ENCODE data around the gene DUOXA2. TPM values are rescaled to one million over a fixed set of nuclear protein-coding genes. Genes with fewer than 3 reads are reported as not detected.

Gene DUOXA2
- total RNA-seq, 1 experiment from 2014 or later: 1.6 TPM

DNA sequence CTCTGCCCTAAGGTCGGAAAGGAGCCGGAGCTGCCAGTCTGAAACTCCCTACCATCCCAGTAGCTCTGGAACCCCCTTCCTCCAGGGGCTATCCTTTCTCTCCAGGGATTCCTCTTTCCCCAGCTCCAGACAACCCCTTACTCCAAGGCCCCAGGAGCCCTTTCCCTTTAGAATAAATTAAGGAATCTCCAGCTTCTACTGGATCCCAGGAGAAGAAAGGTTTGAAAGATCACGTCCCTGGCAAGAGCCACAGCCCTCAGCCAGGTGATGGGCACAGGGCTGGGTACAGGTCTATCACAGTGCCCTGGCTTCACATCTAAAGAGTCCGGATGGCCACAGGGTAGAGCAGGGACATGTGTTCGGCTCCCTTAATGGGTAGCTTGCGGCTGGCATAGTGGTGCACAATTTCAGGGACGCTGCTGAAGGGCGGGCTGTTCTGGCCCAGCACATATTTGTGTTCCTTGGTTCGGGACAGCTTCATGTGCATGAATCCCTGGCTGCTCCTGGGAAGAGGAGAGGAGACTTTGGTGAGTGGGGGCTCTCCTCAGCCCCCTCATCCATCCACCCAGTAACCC, 53.6 kb downstream of the DUOXA2 start:
- DNase-seq: no peak
- intact Hi-C loops (cut with micrococcal nuclease; ENCODE audit: unreplicated experiment): loop anchor here (1.0 to 2.0 kb wide), 3 partner anchors 19 to 281 kb away; partner anchors contain the start of gene SHF
- H3K4me1 ChIP-seq: peaks cover 27% of the 10 kb centered on the region
- TF ChIP-seq, protein P1, sequence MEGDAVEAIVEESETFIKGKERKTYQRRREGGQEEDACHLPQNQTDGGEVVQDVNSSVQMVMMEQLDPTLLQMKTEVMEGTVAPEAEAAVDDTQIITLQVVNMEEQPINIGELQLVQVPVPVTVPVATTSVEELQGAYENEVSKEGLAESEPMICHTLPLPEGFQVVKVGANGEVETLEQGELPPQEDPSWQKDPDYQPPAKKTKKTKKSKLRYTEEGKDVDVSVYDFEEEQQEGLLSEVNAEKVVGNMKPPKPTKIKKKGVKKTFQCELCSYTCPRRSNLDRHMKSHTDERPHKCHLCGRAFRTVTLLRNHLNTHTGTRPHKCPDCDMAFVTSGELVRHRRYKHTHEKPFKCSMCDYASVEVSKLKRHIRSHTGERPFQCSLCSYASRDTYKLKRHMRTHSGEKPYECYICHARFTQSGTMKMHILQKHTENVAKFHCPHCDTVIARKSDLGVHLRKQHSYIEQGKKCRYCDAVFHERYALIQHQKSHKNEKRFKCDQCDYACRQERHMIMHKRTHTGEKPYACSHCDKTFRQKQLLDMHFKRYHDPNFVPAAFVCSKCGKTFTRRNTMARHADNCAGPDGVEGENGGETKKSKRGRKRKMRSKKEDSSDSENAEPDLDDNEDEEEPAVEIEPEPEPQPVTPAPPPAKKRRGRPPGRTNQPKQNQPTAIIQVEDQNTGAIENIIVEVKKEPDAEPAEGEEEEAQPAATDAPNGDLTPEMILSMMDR (IDR thresholded peaks at IDR 0.05; ENCODE audit: insufficient read depth in 1 of 2, low read depth in 1 of 2, low read length in 1 of 2, severe bottlenecking in 1 of 2, unreplicated experiment in 1 of 2): no peak
- no peaks in the 10 kb centered on the region for H3K9me3 ChIP-seq
- ChIA-PET POLR2A (interaction anchor here (0.7 kb wide), 1 partner anchor 388 kb away, joined by 3 read pairs; no protein-coding TSS in a partner anchor), CTCF (interaction anchor here (0.9 to 1.2 kb wide), 3 partner anchors 36 to 49 kb away, joined by 3 to 5 read pairs (median 4); no protein-coding TSS in a partner anchor)
- Mint-ChIP-seq H3K4me3 (ENCODE audit: unreplicated experiment) (peak overlapping the region; percentile 71), H3K9me3 (ENCODE audit: unreplicated experiment) (no peaks in the 10 kb centered on the region), H3K27ac (ENCODE audit: unreplicated experiment) (peak overlapping the region; percentile 69), H3K4me1 (ENCODE audit: low read depth, unreplicated experiment) (peaks cover 15% of the 10 kb centered on the region), H3K27me3 (ENCODE audit: insufficient read depth, unreplicated experiment) (no peaks in the 10 kb centered on the region), H3K36me3 (ENCODE audit: insufficient read depth, unreplicated experiment) (peaks cover 17% of the 10 kb centered on the region)
- TSS peak; percentile 48 for BruUV-seq (replicated peaks)
- H3K4me3 ChIP-seq (ENCODE audit: low read depth, low read length): peak overlapping the region; percentile 52
- no peaks in the 10 kb centered on the region; the same call in 1 of the 2 replicates for H3K36me3 ChIP-seq (ENCODE audit: control insufficient read depth, insufficient read depth, low read length)
- H3K27me3 ChIP-seq (replicated peaks; ENCODE audit: control insufficient read depth, insufficient read depth, low read length): no peaks in the 10 kb centered on the region

Other genes starting within 250 kb of the DUOXA2 start
- not detected in 2 replicates for gene TERB2, start 157.6 kb upstream of the DUOXA2 start, total RNA-seq (2022)
- gene SORD, start 91.1 kb upstream of the DUOXA2 start, total RNA-seq (2022): 79.7 and 85.8 TPM in 2 replicates
- 6.9 and 8.3 TPM in 2 replicates for gene DUOX2, start 154 bp upstream of the DUOXA2 start, total RNA-seq (2022)
- gene DUOXA1, start 15.6 kb downstream of the DUOXA2 start, total RNA-seq (2022): 0.39 TPM in 1 of 2 replicates, not detected in the other
- 0.14 and 0.56 TPM in 2 replicates for gene DUOX1, start 15.7 kb downstream of the DUOXA2 start, total RNA-seq (2022)
- 11.9 and 12.9 TPM in 2 replicates for gene SHF, start 73.6 kb downstream of the DUOXA2 start, total RNA-seq (2022)
- gene SLC28A2, start 137.9 kb downstream of the DUOXA2 start, total RNA-seq (2022): 0.11 and 0.14 TPM in 2 replicates